ENCODE data around the gene AP2A2.

Gene AP2A2

GRCh38 chr11:927871-928270, 2.2 kb downstream of the AP2A2 start:
- in situ Hi-C loops (cut with HindIII; ENCODE audit: low sequenced_read_pairs) = no loop called here
- no peak for TF ChIP-seq CTCF (IDR thresholded peaks at IDR 0.05; ENCODE audit: low read depth, low read length, missing control alignments)
- no peak overlapping the region for H3K4me3 ChIP-seq (ENCODE audit: low read depth, low read length)
- DNase-seq (ENCODE audit: low read depth) = no peak

GRCh38 chr11:928786-929185, 3.1 kb downstream of the AP2A2 start:
- H3K4me3 ChIP-seq (ENCODE audit: low read depth, low read length) = no peak overlapping the region
- DNase-seq (ENCODE audit: low read depth) = no peak
- no peak for TF ChIP-seq CTCF (IDR thresholded peaks at IDR 0.05; ENCODE audit: low read depth, low read length, missing control alignments)
- in situ Hi-C loops (cut with HindIII; ENCODE audit: low sequenced_read_pairs) = no loop called here

DNA sequence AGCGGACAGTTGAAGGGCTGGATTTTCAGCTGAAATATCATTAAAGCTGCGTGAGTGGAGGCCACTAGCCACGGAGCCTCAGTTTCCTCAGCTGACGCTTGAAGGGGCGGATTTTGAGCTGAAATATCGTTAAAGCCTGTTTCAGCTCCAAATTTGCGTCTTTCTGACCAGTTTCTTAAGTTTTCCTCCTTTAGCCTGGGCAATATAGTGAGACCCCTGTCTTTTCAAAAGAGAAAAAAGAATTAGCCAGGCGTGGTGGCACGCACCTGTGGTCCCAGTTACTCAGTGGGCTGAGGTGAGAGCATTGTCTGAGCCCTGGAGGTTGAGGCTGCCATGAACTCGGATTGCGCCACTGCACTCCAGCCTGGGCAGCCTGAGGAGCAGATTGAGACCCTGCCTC, 3.7 kb downstream of the AP2A2 start:
- in situ Hi-C loops (cut with HindIII; ENCODE audit: low sequenced_read_pairs) = no loop called here
- DNase-seq (ENCODE audit: low read depth) = no peak
- TF ChIP-seq CTCF (IDR thresholded peaks at IDR 0.05; ENCODE audit: low read depth, low read length, missing control alignments) = no peak
- H3K4me3 ChIP-seq (ENCODE audit: low read depth, low read length) = no peak overlapping the region

DNA sequence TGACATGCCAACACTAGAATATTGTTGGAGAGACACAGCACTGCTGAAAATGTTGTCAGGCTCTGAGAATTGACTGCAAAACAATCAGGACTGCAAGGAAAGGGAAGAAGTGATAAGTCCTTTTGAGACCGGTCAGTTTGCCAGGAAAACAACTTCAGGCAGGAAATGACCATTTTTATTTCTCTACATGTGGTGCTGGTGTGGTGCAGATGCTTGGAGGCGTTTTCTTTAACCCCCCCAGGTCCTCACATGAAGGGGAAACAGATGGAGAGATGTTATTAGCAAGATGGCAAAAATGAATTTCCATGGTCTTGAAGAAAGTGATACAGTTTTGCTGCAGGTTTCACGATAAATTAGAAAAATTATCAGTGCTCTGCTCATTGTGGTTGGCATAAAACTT, 5.7 kb downstream of the AP2A2 start:
- no peak for DNase-seq (ENCODE audit: low read depth)
- in situ Hi-C loops (cut with HindIII; ENCODE audit: low sequenced_read_pairs) = no loop called here
- no peak overlapping the region for H3K4me3 ChIP-seq (ENCODE audit: low read depth, low read length)
- TF ChIP-seq CTCF (IDR thresholded peaks at IDR 0.05; ENCODE audit: low read depth, low read length, missing control alignments) = no peak

DNA sequence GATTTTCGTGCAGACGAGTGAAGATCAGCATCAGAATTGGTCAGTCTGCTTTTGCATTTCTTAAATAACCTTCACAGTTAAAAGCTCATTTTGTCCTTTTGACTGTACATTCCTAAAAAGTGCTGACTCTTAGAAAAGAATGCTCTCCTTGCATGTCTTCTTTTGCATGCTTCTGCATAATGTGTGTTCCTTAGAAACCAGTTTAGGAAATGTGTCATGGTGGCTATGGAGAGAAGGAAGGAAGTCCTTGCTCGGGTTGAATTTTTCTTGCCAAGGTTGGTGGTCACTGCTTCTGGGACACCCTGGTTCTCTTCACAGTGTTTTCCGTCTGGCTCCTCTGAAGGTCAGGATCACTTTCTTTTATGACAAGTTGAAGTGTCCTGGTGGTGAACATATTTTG, 6.8 kb downstream of the AP2A2 start:
- DNase-seq (ENCODE audit: low read depth) = no peak
- no peak overlapping the region for H3K4me3 ChIP-seq (ENCODE audit: low read depth, low read length)
- no peak for TF ChIP-seq CTCF (IDR thresholded peaks at IDR 0.05; ENCODE audit: low read depth, low read length, missing control alignments)
- in situ Hi-C loops (cut with HindIII; ENCODE audit: low sequenced_read_pairs) = no loop called here

GRCh38 chr11:933142-933851, 7.6 kb downstream of the AP2A2 start:
- in situ Hi-C loops (cut with HindIII; ENCODE audit: low sequenced_read_pairs) = no loop called here
- no peak overlapping the region for H3K4me3 ChIP-seq (ENCODE audit: low read depth, low read length)
- TF ChIP-seq CTCF (IDR thresholded peaks at IDR 0.05; ENCODE audit: low read depth, low read length, missing control alignments) = no peak
- DNase-seq (ENCODE audit: low read depth) = no peak

Measured in astrocyte of the cerebellum (primary cell).